ENCODE data around the gene CFAP57. TPM values are rescaled to one million over a fixed set of nuclear protein-coding genes. Genes with fewer than 3 reads are reported as not detected.

CFAP57 gene
- total and polyA plus RNA-seq, 2 of the 8 experiments (the other 6 are each of a cell fraction or from before 2014, with no cell fraction given) = 0.20 to 0.80 TPM

DNA sequence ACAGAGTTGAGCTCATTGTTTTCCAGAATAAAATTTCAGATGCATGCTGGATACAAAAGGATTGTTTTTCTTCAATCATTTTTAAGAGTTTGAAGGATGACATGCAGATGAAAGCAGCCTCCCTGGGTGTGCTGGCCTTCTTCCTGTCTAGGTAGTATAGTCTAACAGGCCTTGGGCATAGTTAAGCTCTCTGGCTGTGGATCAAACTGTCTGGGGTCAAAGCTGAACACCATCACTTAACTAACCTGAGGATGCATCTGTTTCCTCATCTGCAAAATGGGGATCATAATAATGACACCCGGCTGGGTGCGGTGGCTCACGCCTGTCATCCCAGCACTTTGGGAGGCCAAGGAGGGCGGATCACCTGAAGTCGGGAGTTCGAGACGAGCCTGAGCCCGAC lies 122.6 kb downstream of the CFAP57 start:
- Histone ChIP-seq H3K9ac (replicated peaks in 1 of 4; ENCODE audit: extremely low read depth in 1 of 4, low read depth in 3 of 4, low read length in 3 of 4) (no peak overlapping the region), H3K79me2 (ENCODE audit: control insufficient read depth in 1 of 2, insufficient read depth in 2 of 2, low read length in 2 of 2) (no peaks in the 10 kb centered on the region), H2BK12ac (ENCODE audit: low read depth, low read length) (no peak overlapping the region), H3K14ac (ENCODE audit: insufficient read length) (no peak overlapping the region), H2BK5ac (ENCODE audit: low read depth, low read length) (no peak overlapping the region), H3K4ac (replicated peaks; ENCODE audit: insufficient read length, low read depth, low read length) (no peak overlapping the region), H3K27ac (ENCODE audit: low read depth, low read length) (no peak overlapping the region), H4K8ac (ENCODE audit: extremely low read depth, insufficient read depth, low read length) (no peak overlapping the region), H3K56ac (replicated peaks; ENCODE audit: insufficient read length, low read depth, low read length) (no peak overlapping the region), H2BK120ac (replicated peaks; ENCODE audit: low read depth, low read length) (no peak overlapping the region), H2AK5ac (ENCODE audit: low read depth, low read length) (no peak overlapping the region), H3K36me3 (ENCODE audit: control insufficient read depth in 2 of 4, insufficient read depth in 4 of 4, low read length in 3 of 4) (no peaks in the 10 kb centered on the region), H4K5ac (ENCODE audit: insufficient read length, low read depth, low read length) (no peak overlapping the region), H3K23me2 (ENCODE audit: low read depth, low read length) (no peaks in the 10 kb centered on the region; the same call in 1 of the 2 replicates), H3K23ac (ENCODE audit: insufficient read length) (no peak overlapping the region), H2BK20ac (ENCODE audit: low read length) (peak overlapping the region; percentile 63; the same call in 1 of the 2 replicates), H3K4me1 (replicated peaks in 1 of 4; ENCODE audit: control insufficient read depth in 3 of 4, insufficient read depth in 4 of 4, low read length in 3 of 4) (peaks cover 0 to 8% (median 4%) of the 10 kb centered on the region in 4 experiments; a peak in 4 of 7 replicates), H3K4me3 (ENCODE audit: extremely low read depth in 1 of 4, insufficient read depth in 2 of 4, low read depth in 3 of 4, low read length in 4 of 4) (no peak overlapping the region), H3K9me3 (ENCODE audit: insufficient read depth in 2 of 2, low read depth in 1 of 2, low read length in 1 of 2) (no peaks in the 10 kb centered on the region), H3K79me1 (ENCODE audit: low read depth, low read length) (no peaks in the 10 kb centered on the region), H2BK15ac (ENCODE audit: low read length) (no peak overlapping the region), H4K91ac (replicated peaks; ENCODE audit: insufficient read length, low read length) (no peak overlapping the region), H2AFZ (ENCODE audit: low read length) (no peak overlapping the region), H4K20me1 (replicated peaks in 1 of 2; ENCODE audit: control insufficient read depth in 1 of 2, insufficient read depth in 2 of 2, low read length in 2 of 2) (no peaks in the 10 kb centered on the region), H3K4me2 (ENCODE audit: insufficient read depth in 1 of 2, low read depth in 2 of 2, low read length in 2 of 2) (no peak overlapping the region), H3K18ac (ENCODE audit: extremely low read depth, low read length) (no peak overlapping the region), H3K27me3 (replicated peaks in 1 of 4; ENCODE audit: control insufficient read depth in 3 of 4, extremely low read depth in 1 of 4, insufficient read depth in 3 of 4, low read length in 3 of 4) (no peaks in the 10 kb centered on the region)
- FAIRE-seq (no peak), DNase-seq (ENCODE audit: low read depth in 1 of 2, low spot score in 2 of 2) (no peak)
- POLR2A ChIA-PET (ENCODE audit: partially characterized antibody) = interaction anchor here (1.7 to 2.6 kb wide), 3 partner anchors 9 to 24 kb away, joined by 5 to 15 read pairs (median 7); partner anchors contain the start of genes C1orf210 and TMEM125
- 92% methylated on average over 8 of the region's 8 CpGs; no CpG with 5 or more reads in 1 of the 2 experiments for WGBS, 2 experiments (ENCODE audit: extremely low coverage in 1 of 2, insufficient coverage in 1 of 2, insufficient read length in 1 of 2, insufficient replicate concordance in 2 of 2, low coverage in 1 of 2, low lambda C conversion rate in 2 of 2, missing lambda C conversion rate in 1 of 2)
- CTCF ChIA-PET (ENCODE audit: partially characterized antibody) = interaction anchor here (1.1 to 3.1 kb wide), 4 partner anchors 10 to 119 kb away, joined by 3 to 26 read pairs (median 6); partner anchors contain the start of gene C1orf210
- TF ChIP-seq POU5F1 (IDR thresholded peaks at IDR 0.05; ENCODE audit: low read depth, low read length) (no peak), SIX5 (IDR thresholded peaks at IDR 0.05; ENCODE audit: low read depth, low read length) (no peak), SP4 (IDR thresholded peaks at IDR 0.05; ENCODE audit: low read length) (no peak), KDM5A (IDR thresholded peaks at IDR 0.05; ENCODE audit: low read length) (no peak), TCF12 (IDR thresholded peaks at IDR 0.05; ENCODE audit: low read depth, low read length) (no peak), JUND (IDR thresholded peaks at IDR 0.05; ENCODE audit: low read length) (no peak), PHF8 (conservative IDR thresholded peaks at IDR 0.05; ENCODE audit: low read depth, low read length) (no peak), CTBP2 (IDR thresholded peaks at IDR 0.05; ENCODE audit: borderline replicate concordance, insufficient read depth, insufficient read length, low read length) (no peak), EGR1 (IDR thresholded peaks at IDR 0.05; ENCODE audit: borderline replicate concordance, low read depth, low read length) (no peak), USF2 (IDR thresholded peaks at IDR 0.05; ENCODE audit: low read length) (no peak), RFX5 (IDR thresholded peaks at IDR 0.05; ENCODE audit: borderline replicate concordance, low read depth, low read length) (no peak)
- TF ChIP-seq, protein P1, sequence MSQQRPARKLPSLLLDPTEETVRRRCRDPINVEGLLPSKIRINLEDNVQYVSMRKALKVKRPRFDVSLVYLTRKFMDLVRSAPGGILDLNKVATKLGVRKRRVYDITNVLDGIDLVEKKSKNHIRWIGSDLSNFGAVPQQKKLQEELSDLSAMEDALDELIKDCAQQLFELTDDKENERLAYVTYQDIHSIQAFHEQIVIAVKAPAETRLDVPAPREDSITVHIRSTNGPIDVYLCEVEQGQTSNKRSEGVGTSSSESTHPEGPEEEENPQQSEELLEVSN (IDR thresholded peaks at IDR 0.05) = no peak

Data from H1 (cell line).